ENCODE measurements around the gene DCDC1. TPM values are rescaled to one million over a fixed set of nuclear protein-coding genes. Genes with fewer than 3 reads are reported as not detected.
"Not testable (repeated sequence)": the region's sequence is repeated elsewhere in the genome, so short reads cannot be mapped to it uniquely, and the experiment has no call there.

DCDC1 gene
- total RNA-seq, 1 experiment from 2014 or later = not detected

DNA sequence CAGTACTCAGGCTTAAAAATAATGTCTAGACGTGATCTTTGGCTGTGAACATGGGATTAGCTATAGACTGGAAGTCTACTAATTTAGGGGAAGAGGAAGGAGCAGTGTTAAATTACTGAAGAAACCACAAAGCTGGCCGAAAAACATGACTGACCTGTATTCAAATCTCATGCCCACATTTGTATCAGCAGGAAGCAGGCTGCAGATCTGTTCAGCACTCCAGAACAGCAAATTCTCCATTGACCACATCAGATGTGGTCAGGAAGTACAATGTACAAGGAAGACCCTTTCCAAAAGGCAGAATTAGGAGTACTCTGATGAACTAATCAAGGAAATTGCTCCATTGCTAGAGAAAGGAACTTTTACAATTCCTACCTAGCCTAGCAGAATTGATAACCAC is 31.7 kb downstream of the DCDC1 start:
- no peak for DNase-seq (ENCODE audit: low read depth)

DNA sequence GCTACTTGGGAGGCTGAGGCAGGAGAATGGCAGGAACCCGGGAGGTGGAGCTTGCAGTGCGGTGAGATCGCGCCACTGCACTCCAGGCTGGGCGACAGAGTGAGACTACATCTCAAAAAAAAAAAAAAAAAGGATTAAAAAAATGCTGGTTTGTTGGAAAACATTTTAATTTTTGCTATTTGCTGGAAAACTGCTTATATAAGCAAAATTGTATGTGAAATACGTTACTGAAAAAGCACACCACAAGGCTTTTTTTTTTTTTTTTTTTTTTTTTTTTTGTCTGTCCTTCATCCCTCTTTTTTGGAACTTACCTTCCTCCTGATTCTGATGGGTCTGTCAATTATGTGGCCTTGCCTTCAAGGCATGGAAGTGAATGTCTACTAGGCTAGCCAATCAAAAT is 40.8 kb downstream of the DCDC1 start:
- no peak for DNase-seq (ENCODE audit: low read depth)

DNA sequence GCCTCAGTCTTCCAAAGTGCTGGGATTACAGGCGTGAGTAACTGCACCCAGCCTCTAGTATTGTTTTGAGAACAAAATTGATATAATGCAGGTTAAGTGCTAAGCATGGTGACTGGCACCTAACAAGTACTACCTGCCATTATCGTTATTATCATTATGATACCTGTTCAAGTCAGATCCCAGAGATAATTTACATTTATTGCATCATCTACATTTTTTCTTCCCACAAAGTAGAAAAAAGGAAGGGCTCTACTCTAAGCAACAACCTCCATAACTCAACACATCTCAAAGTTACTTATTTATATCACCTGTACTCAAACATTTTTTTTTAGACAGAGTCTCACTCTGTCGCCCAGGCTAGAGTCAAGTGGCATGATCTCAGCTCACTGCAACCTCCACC is 42.1 kb downstream of the DCDC1 start:
- DNase-seq (ENCODE audit: low read depth) = no peak

DNA sequence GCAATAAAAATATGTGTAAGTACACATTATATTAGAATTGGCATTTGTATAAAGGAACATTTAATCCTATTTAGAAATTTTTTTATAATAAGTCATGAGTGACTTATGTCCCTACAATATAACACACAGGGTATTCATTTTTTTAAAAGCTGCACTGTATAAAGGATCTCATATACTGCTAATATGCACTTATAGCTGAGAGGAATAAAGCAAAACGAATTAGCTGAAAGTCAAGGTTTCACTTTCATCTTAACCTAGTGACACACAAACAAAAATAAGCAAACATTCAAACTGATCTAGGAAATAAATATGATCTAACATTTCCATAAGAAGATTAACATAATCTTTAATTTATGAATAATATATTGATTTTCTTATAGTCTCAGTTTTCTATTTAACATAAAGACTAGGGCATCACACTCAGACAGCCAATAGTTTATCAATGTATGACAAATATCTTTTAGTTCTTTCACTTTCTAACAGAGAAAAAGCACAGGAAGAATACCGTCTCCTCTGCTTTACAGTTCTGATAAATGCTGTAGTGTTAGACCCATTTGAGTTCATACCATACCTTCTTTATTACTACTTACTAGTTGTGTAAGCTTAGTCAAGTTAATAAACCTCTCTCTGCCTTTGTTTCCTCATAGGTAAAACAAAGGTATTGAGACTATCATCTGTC is 42.9 kb downstream of the DCDC1 start:
- no peak for DNase-seq (ENCODE audit: low read depth)

DNA sequence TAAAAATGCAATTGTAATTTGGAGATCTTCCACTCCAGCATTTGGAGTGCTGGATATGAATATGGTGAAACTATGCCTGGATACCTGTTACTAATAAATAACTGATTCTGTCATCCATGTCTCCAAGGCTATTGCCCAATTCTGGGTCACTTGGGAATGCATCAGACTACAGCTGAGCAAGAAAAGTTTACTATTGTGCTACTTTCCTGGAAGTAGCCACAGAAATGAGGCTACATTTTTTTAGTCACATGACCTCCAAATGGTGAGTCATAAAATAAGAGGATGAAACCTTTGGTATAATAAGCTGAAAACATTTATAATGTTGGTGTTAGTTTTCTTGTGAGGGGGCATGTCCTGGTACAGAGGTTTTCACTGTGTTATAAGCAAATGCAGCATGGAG is 44.4 kb downstream of the DCDC1 start:
- DNase-seq (ENCODE audit: low read depth) = peak; percentile 46

DNA sequence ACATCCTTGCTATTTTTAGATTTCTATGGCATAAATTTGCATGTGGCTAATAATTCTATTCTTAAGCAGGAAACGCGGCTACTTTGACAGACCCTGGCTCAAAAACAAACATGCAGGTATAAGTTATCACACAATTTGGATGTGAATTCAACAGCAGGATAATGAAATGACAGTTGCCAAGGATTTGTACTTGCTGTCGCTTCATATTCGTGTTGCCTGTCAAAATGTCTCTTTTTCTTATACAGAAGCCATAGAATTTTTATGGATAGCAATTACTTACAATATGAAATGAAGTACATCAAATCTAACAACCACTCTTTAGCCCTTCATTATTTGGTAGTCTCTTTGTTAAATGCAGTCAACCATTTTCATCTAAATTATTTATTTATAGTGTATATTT is 46.4 kb downstream of the DCDC1 start:
- no peak for DNase-seq (ENCODE audit: low read depth)

DNA sequence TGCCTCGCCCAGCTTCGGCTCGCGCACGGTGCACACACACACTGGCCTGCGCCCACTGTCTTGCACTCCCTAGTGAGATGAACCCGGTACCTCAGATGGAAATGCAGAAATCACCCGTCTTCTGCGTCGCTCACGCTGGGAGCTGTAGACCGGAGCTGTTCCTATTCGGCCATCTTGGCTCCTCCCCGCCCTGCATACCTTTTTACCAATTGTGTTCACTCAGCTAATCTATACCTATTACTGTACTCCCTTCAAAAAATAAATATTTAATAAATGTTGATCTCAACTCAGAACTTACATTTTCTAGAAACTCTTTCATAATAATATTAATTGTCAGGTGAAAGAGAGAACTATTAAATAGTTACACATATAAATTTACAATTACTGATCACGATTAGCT is 48.0 kb downstream of the DCDC1 start:
- not testable (repeated sequence) for DNase-seq (ENCODE audit: low read depth)

DNA sequence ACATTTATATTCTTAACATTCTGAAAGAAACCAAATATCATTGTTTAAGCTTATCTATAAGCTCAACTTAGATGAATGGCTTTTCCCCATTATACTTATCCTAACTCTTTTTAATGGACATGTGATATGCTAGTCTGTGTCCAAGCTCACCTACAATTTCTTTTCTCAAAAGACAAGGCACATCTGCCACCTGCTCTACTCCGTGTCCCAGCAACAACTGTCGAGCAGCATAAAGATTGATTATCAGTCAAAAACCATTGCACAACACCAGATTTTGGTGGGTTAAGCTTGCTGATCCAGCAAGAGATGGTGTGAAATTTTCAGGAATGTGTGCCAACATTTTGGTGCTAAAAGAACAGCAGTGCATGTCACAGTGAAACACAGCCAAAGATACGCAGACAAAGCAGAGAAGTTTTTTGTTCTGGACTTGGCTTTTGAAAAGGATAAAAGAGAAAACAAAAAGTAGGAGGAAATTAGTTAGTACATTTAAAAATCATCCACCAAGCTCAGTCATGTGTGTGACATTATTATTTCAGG is 65.8 kb downstream of the DCDC1 start:
- no peak for DNase-seq (ENCODE audit: low read depth)

DNA sequence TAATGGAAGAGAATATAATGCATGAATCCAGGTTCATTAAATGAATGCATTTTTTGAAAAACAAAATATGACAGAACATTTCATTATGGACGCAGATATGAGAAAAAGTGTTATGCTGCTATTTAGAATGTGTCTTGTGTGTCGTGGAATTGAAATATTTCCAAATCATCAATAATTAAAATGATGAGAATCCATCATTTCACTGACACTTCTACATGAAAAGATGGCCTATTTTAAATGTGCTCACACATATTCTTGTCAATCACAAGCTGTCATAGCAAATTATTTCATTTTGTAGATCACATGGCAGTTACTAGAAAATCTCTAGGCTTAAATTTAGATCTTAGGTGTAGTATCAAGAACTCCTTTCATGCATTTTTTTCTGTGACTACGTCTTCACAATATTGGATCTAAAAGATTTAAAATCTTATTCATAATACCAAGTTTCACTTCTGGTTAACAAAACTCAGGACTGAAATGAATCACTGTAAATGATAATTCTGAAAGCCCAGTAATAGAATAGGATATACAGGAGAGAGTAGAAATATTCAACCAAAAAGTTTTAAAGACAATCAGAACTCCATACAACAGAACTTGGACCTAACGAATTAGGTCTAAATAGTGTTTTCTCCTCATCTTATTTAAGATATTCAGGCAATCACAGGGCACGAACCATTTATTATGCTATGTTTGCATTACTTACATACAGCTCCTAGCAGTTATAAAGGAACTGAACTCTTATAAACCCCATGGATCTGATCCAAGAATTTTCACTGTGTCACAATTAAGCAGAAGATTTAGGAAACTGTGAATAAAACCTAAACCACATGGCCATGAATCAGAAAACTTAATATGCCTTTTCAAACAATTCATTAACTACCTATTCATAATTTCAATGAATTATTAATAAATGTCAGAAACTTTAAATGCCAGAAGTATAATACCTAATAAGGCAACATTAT is 67.7 kb downstream of the DCDC1 start:
- DNase-seq (ENCODE audit: low read depth) = no peak

DNA sequence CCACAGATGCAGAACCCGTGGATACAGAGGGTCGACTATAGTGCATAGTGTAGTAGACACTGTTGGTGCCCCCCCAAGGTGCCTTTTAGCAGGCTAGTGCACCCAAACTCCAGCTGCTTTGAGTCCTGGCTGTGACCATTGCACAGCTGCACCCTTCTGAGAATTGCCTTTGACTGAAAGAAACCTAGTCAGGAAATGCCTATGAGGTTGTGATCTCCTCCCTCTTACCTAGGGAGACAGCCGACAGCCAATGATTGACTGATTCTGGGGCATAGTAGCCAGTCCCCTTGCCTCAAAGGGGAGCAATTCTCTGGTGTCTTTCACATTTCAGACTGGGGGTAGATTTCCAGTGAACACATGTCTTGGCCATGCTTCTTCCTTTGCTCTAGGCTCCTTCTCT is 74.2 kb downstream of the DCDC1 start:
- no peak for DNase-seq (ENCODE audit: low read depth)

DNA sequence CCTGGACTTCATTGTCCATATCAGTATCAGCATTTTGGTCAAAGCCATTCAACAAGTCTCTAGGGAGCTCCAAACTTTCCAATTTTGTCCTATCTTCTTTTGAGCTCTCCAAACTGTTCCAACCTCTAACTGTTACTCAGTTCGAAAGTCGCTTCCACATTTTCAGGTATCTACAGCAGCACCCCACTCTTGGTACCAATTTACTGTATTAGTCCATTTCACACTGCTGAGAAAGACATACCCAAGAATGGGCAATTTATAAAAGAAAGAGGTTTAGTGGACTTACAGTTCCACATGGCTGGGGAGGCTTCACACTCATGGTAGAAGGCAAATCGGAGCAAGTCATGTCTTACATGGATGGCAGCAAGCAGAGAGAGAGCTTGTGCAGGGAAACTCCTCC is 96.0 kb downstream of the DCDC1 start:
- not testable (repeated sequence) for DNase-seq (ENCODE audit: low read depth)

DNA sequence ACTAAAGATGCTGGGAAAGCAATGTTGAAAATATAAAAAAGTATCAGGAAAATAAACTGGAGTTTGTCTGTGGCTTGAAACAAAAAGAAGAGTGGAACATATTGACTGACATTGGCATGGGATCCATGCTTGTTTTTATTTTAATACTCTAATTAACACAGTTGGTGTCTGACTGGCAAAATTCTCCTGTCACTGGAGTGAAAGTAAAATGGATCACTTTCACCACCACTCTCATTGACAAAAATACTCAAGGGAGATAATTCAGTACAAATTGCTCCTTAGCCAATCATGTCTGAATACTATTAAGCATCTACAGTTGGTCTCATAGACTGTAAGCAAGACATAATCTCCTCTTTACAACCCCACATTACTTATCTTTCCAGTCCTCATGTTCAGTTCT is 101.8 kb downstream of the DCDC1 start:
- no peak for DNase-seq (ENCODE audit: low read depth)

DNA sequence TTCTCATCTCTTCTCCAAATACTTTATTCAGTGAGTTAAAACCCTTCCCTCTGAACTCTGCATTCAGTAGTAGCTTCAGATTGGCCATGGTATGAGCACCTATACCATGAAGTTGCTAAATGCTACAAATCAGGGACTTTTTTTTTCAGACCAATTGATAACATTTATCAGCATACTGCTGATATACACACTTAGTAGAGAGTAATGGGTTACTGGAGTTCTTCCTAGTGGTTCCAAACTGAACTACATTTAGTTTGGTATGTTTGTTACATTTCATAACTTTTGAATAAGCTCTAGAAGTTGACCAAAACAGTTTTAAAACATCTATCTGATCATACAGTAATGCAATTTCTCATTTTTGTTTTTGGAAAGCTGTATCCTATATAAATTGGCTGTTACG is 104.7 kb downstream of the DCDC1 start:
- DNase-seq (ENCODE audit: low read depth) = no peak

DNA sequence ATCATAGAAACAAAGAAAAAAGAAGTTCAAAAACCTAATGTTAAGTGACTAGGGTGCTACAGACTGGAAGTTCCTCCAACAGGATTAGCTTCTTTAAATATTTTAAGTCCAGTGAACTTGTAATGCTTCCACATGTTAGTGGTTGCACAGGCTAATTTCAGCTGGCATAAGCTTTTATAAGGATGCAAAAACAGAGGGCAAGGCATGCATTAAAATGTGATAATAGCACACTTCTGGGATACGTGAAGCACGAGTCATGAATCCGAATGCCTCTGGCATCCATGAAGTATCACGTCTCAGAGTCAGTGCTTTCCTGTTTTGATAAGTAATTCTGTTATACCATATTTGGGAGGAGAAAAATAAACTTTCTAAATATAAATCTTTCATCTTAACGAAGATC is 106.8 kb downstream of the DCDC1 start:
- peak; percentile 34 for DNase-seq (ENCODE audit: low read depth)

DNA sequence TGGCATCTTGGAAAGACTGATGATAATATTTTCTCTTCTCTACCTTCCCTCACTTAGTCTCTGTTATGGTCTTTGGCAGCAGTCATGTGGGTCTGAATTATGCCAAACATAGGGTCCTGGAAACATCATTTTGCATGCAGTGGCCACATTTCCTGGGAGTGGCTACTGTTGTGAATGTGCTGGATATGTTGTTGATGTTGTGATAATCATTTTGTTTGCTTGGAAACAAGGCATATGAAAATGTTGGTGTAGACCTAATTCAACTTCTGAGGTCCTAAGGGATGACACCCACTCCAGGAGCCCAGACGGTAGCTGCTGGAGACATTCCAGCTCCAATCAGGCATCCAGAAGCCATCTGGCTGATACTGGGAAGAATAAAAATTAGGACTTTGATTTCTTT is 109.7 kb downstream of the DCDC1 start:
- DNase-seq (ENCODE audit: low read depth) = no peak

DNA sequence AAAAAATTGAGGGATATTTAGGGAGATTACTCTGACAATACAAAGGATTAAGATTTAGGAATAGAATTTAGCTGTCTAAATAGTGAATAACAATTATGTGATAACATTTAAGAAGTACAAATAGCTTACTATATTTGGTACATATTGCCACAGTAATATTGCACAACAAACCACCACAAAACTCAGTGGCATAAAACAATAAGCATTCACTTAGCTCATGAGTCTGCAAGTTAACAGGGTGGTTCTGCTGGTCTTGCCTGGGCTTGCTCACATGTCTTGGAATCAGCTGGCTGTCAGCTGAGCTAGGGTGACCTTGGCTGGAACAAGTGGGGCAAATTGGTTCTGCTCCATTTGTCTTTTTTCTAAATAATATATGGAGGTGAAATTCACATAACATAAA is 115.1 kb downstream of the DCDC1 start:
- DNase-seq (ENCODE audit: low read depth) = no peak

DNA sequence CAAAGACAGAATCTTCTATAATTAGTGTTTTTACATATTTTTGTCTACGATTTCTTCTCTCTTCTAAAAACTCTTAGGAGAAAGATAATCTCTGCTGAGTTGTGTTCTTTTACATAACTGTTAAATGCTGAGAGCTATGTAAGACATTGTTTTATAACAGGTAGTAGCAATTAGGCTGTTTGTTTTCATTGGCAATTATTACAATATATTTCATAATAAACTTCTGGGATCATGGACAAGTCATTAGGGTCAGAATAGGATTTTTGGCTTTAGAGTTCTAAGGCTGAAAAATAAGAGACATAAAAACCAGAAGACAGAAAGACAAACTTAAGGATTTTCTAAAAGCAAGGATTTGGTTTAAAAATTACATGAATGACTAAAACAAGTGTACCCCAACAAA is 120.8 kb downstream of the DCDC1 start:
- no peak for DNase-seq (ENCODE audit: low read depth)

DNA sequence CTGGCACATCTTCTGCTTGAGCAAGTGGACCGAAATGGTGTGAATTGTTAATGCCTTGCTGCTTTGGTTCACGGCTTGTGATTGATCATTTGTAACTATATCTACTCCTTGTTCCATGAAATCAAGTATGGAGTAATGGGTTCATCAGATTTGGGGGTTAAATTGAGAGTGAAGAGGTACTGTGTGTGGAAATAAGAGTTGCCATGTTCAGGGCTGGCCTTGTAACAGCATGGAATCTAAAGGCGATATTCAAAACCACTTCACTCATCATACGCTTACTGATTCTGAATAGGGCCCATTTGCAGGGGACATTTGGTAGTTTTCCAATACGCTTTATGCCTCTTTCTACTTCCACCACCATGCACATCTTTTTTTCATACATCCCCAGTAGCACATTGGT is 122.2 kb downstream of the DCDC1 start:
- DNase-seq (ENCODE audit: low read depth) = no peak

DNA sequence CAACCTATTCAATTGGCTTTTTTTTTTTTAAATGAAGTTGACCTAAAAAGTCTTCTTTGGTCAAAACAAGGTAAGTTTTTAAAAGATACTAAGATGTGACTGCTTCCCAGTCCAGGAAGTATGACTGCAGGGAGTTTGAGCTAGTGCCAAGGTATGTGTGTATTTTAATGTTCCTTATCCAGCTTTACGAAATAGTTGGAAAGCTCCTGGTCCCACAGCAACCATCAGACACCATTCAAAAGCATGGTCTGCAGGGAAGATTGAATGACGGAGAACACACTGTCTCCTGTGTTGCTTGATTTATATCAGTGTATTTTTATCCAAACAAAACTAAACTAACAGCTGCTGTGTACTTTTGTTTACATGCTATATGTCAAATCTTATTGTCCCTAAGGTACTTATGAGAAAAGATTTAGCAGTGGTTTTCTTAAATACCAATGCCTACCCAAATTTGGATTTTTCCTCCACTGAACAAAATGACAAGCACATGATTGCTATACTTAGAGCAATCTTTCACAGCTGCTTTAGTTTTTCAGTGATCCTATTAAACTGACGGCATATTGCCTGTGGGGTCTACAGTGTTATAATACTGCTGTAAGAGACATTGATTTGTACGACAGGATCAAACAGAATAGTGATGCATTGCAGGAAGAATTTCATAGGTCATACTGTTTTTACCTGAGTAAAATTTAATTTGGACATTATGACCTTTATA is 122.9 kb downstream of the DCDC1 start:
- DNase-seq (ENCODE audit: low read depth) = no peak

DNA sequence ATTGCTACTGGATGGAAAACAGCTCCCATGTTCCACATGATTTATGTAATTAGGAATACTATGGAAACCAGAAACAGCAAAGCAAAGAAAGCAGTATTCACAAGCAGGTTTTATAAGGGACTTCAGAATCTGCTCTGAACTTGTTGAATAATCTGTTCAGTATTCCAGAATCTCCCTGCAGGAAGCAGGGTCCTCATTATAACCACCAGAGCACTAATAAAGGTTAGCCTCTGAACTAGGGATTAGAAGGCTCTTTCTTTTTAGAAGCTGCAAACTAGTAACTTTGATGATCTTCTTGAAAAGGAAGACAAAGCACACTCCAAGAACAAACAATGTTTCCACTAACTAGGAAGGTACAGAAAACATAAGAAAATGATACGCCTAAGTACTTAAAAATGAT is 125.8 kb downstream of the DCDC1 start:
- no peak for DNase-seq (ENCODE audit: low read depth)

DNA sequence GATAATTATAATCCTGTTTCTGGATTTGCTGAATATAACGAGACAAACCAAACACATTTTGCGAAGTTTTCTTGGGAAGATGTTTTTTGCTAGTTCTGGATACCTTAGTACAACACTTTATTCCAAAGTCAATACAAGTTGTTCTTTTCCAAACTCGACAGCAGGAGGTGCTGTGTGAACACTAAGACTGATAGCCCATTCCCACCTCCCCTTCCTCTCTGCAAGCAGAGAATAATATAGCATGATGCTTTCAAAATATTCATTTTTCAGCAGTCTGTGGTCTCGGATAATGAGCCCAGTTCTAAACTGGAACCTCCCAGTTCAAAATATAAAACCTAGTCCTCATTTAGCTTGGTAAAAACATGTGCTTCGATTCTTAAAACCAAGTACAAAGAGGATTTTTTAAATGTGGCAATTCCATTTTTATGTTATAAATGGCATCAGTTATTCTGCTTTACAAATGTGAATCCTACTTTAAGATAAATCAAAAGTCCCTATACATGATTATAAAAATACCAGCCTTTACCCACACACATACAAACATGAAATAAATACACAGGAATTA is 129.1 kb downstream of the DCDC1 start:
- DNase-seq (ENCODE audit: low read depth) = peak; percentile 37
